ENCODE data around the gene HS3ST4. TPM values are rescaled to one million over a fixed set of nuclear protein-coding genes. Genes with fewer than 3 reads are reported as not detected.
"Not testable (repeated sequence)": the region's sequence is repeated elsewhere in the genome, so short reads cannot be mapped to it uniquely, and the experiment has no call there.

HS3ST4 gene
- polyA plus RNA-seq, 3 donors from 2014 or later, result not detected

- H3K27ac Mint-ChIP-seq, result no peak overlapping the region
- peaks cover 0 to 6% (median 0%) of the 10 kb centered on the region in 6 donors for H3K9me3 Mint-ChIP-seq
- no peaks in the 10 kb centered on the region for H3K4me1 Mint-ChIP-seq
- H3K36me3 Mint-ChIP-seq, result no peaks in the 10 kb centered on the region
- peaks cover 0 to 5% (median 2%) of the 10 kb centered on the region in 3 donors for H3K27me3 Mint-ChIP-seq (ENCODE audit: low read depth in 3 of 3)
- DNase-seq, result no peak
- no peak overlapping the region for H3K4me3 Mint-ChIP-seq
Measured at GRCh38 chr16:25750488-25751216, 58.9 kb downstream of the HS3ST4 start.

DNA sequence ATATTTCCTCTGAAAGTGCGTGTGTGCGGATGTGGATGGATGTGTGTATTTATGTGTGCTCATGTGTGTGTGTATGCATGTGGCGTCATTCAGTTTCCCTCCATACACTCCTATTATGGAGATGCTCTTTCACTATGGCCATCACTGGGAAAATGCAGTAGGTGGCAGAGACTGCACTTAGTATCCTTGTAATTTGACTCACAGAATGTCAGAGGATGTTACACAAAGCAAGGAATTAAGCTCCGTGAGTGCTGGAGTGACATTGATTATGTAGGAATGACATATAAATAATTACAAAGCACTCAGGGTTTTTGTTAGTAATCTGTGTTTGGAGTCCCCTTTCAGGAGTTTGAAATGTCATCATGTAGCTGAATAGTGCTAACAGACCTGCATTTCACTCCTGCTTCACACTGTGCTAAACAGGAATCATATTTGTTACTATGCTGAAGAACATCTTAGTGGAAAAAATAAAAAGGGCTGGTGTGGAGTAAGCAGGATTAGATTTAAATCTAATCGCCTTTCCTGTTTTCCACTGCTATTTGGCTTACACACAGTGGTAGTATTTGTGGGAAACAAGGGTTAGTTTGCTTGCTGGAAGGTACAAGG lies 59.6 kb downstream of the HS3ST4 start:
- Mint-ChIP-seq H3K27me3 (ENCODE audit: low read depth in 3 of 3) (peaks cover 0 to 5% (median 2%) of the 10 kb centered on the region in 3 donors), H3K4me1 (no peaks in the 10 kb centered on the region), H3K27ac (no peak overlapping the region), H3K9me3 (peaks cover 0 to 2% (median 0%) of the 10 kb centered on the region in 6 donors), H3K4me3 (no peak overlapping the region), H3K36me3 (no peaks in the 10 kb centered on the region)
- no peak for DNase-seq

- no peak overlapping the region for H3K4me3 Mint-ChIP-seq
- peaks cover 2 to 3% (median 2%) of the 10 kb centered on the region in 3 donors for H3K27me3 Mint-ChIP-seq (ENCODE audit: low read depth in 3 of 3)
- no peak for DNase-seq
- no peak overlapping the region for H3K27ac Mint-ChIP-seq
- no peaks in the 10 kb centered on the region for H3K9me3 Mint-ChIP-seq
- H3K36me3 Mint-ChIP-seq, result no peaks in the 10 kb centered on the region
- no peaks in the 10 kb centered on the region for H3K4me1 Mint-ChIP-seq
Measured at GRCh38 chr16:25764466-25764865, 72.7 kb downstream of the HS3ST4 start.

DNA sequence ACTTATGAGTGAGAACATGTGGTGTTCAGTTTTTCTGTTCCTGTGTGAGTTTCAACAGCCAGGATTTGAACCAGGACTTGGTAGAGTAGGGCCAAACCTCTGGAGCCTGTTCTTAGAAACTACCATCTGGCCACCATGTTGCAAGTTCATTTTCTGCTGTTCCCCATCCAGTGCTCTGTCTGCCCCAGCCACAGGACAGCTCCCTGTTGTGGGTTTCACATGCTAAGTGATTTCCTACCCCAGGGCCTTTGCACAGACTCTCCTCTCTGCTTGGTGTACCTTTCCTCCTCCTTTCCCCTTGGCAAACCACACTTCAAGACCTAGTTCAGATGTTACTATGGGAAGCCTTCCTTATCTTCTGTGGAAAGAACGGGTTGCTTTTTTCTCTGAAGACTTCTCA lies 79.5 kb downstream of the HS3ST4 start:
- no peaks in the 10 kb centered on the region for H3K36me3 Mint-ChIP-seq
- no peak overlapping the region for H3K27ac Mint-ChIP-seq
- no peak for DNase-seq
- H3K27me3 Mint-ChIP-seq (ENCODE audit: low read depth in 3 of 3), result peaks cover 0 to 3% (median 3%) of the 10 kb centered on the region in 3 donors
- H3K4me1 Mint-ChIP-seq, result no peaks in the 10 kb centered on the region
- peaks cover 0 to 2% (median 0%) of the 10 kb centered on the region in 6 donors for H3K9me3 Mint-ChIP-seq
- no peak overlapping the region for H3K4me3 Mint-ChIP-seq

GRCh38 chr16:25771812-25772568 lies 80.2 kb downstream of the HS3ST4 start:
- peaks cover 0 to 2% (median 0%) of the 10 kb centered on the region in 6 donors for H3K9me3 Mint-ChIP-seq
- H3K4me3 Mint-ChIP-seq, result no peak overlapping the region
- peaks cover 0 to 3% (median 3%) of the 10 kb centered on the region in 3 donors for H3K27me3 Mint-ChIP-seq (ENCODE audit: low read depth in 3 of 3)
- no peaks in the 10 kb centered on the region for H3K4me1 Mint-ChIP-seq
- H3K36me3 Mint-ChIP-seq, result no peaks in the 10 kb centered on the region
- H3K27ac Mint-ChIP-seq, result no peak overlapping the region
- no peak for DNase-seq

- H3K36me3 Mint-ChIP-seq; H3K4me3 Mint-ChIP-seq; H3K9me3 Mint-ChIP-seq; H3K27me3 Mint-ChIP-seq (ENCODE audit: low read depth in 3 of 3); H3K4me1 Mint-ChIP-seq; H3K27ac Mint-ChIP-seq; DNase-seq: not testable (repeated sequence)
Measured at GRCh38 chr16:25776214-25776613, 84.5 kb downstream of the HS3ST4 start.

DNA sequence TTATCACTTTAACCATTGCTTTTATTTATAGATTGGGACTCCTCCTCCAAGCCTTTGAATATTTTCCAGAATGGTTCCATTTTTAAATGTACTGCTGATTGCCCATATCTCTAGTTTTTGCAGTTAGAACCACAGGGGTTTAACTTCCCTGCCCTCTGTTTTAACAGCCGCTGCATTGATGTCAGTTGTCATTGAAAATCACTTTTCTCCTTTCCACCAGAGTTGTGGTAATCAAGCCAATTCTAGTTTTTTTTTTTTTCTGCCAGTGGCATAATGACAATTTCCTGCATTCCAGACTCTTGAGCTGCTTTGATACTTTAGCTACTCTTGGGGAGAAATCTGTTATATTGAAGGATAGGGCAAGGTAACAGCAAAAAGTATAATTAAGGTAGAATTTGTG lies 91.5 kb downstream of the HS3ST4 start:
- H3K4me1 Mint-ChIP-seq, result no peaks in the 10 kb centered on the region
- H3K4me3 Mint-ChIP-seq, result no peak overlapping the region
- H3K36me3 Mint-ChIP-seq, result no peaks in the 10 kb centered on the region
- H3K9me3 Mint-ChIP-seq, result peaks cover 0 to 3% (median 0%) of the 10 kb centered on the region in 6 donors
- H3K27ac Mint-ChIP-seq, result no peak overlapping the region
- no peaks in the 10 kb centered on the region for H3K27me3 Mint-ChIP-seq (ENCODE audit: low read depth in 3 of 3)
- no peak for DNase-seq

DNA sequence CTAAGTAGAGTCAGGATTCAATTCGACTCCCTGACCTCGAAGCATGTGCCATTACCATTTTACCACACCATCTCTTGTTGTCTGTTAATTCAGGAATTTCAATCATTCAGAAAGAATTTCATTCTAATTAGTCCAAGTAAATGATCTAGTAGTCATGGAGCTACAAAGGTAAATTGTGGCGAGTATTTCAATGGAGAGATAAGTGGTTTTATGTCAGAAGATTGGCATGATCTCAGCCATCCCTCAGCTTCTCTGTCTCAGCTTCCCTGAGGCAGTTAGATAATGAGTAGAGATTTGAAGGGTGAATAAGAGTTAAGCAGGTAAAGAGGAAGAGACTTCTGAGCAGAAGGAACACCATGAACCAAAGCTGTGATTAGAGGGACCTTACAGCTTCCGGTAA lies 93.6 kb downstream of the HS3ST4 start:
- no peak for DNase-seq
- no peaks in the 10 kb centered on the region for H3K4me1 Mint-ChIP-seq
- no peaks in the 10 kb centered on the region for H3K36me3 Mint-ChIP-seq
- peaks cover 0 to 5% (median 0%) of the 10 kb centered on the region in 6 donors for H3K9me3 Mint-ChIP-seq
- no peak overlapping the region for H3K27ac Mint-ChIP-seq
- H3K4me3 Mint-ChIP-seq, result no peak overlapping the region
- peaks cover 0 to 2% (median 0%) of the 10 kb centered on the region in 3 donors for H3K27me3 Mint-ChIP-seq (ENCODE audit: low read depth in 3 of 3)

DNA sequence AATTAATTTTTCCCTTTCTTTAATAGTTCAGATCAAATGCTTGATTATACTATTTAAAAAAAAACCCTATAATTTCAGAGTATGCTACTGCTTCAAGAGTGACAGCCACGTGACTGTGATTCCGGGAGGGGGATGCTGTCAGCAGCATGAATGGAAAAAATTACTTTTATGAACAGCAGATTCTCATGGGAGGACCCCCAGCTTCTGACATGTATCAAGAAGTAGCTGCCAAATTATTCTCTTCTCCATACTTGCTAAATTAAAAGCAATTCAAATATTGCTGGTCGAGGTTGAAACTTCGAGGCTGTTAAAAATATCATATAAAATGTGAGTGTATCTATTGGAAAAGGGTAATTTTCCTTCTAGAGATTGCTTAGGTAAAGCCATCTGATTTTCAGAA lies 95.0 kb downstream of the HS3ST4 start:
- Mint-ChIP-seq H3K4me1 (no peaks in the 10 kb centered on the region), H3K9me3 (peaks cover 0 to 5% (median 0%) of the 10 kb centered on the region in 6 donors), H3K36me3 (no peaks in the 10 kb centered on the region), H3K4me3 (no peak overlapping the region), H3K27ac (no peak overlapping the region), H3K27me3 (ENCODE audit: low read depth in 3 of 3) (peaks cover 0 to 2% (median 0%) of the 10 kb centered on the region in 3 donors)
- no peak for DNase-seq

DNA sequence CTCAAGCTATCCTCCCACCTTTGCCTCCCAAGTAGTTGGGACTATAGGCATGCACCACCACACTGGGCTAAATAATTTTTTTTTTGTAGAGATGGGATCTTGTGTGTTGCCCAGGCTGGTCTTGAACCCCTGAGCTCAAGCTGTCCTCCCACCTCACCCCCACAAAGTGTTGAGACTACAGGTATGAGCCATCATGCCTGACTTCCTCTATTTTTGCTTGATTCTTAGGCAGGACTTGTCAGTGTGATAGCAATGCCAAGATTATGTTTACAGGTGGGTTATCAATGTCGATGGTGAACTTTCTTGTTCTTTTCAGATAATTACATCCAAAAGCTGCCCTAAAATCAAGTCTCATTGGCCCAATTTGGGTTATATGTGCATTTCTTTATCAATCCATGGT lies 96.9 kb downstream of the HS3ST4 start:
- Mint-ChIP-seq H3K9me3 (peaks cover 0 to 5% (median 0%) of the 10 kb centered on the region in 6 donors), H3K27ac (no peak overlapping the region), H3K36me3 (no peaks in the 10 kb centered on the region), H3K4me1 (no peaks in the 10 kb centered on the region), H3K4me3 (no peak overlapping the region), H3K27me3 (ENCODE audit: low read depth in 3 of 3) (peaks cover 0 to 5% (median 2%) of the 10 kb centered on the region in 3 donors)
- DNase-seq, result no peak

DNA sequence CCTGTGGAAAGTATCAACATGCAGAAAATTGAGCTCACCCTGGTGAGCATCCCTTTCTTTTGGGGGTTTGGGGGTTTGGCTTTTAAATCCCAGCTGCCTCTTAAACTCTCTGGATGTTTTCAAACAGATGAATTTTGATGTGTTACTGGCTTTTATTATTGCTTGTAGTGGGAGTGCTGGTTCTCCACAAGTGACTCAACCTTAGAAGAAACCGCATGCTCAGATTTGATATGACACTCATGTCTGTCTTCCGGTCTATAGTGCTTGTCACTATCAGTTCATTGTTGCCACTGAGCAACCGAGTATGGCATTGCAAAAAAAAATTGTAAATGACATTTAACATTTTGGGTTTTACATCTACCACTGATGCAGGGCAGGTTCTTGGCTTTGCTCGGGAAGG lies 104.5 kb downstream of the HS3ST4 start:
- Mint-ChIP-seq H3K27ac (no peak overlapping the region), H3K9me3 (peaks cover 0 to 5% (median 0%) of the 10 kb centered on the region in 6 donors), H3K27me3 (ENCODE audit: low read depth in 3 of 3) (peaks cover 2 to 12% (median 8%) of the 10 kb centered on the region in 3 donors), H3K4me1 (no peaks in the 10 kb centered on the region), H3K4me3 (no peak overlapping the region), H3K36me3 (no peaks in the 10 kb centered on the region)
- no peak for DNase-seq

- no peak overlapping the region for H3K27ac Mint-ChIP-seq
- DNase-seq, result no peak
- H3K4me3 Mint-ChIP-seq, result no peak overlapping the region
- H3K27me3 Mint-ChIP-seq (ENCODE audit: low read depth in 3 of 3), result peaks cover 2 to 12% (median 2%) of the 10 kb centered on the region in 3 donors
- H3K36me3 Mint-ChIP-seq, result no peaks in the 10 kb centered on the region
- no peaks in the 10 kb centered on the region for H3K4me1 Mint-ChIP-seq
- peaks cover 0 to 5% (median 0%) of the 10 kb centered on the region in 6 donors for H3K9me3 Mint-ChIP-seq
Measured at GRCh38 chr16:25798065-25798464, 106.3 kb downstream of the HS3ST4 start.

DNA sequence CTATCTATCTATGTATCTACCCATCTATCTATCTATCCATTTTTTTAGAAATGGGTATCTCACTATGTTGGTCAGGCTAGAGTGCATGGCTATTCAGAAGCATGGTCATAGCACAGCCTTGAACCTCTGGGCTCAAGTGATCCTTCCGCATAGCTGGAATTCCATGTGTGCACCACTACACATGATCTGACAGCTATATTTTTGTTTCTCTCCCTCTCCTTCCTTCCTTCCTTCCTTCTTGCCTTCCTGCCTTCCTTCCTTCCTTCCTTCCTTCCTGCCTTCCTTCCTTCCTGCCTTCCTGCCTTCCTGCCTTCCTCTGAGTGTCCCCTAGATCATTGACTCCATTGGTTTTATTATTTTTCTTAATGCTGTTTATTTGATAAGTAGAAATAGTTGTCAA lies 108.1 kb downstream of the HS3ST4 start:
- Mint-ChIP-seq H3K27ac (peak overlapping the region in 1 of 6 donors; percentile 2), H3K9me3 (peaks cover 0 to 5% (median 1%) of the 10 kb centered on the region in 6 donors), H3K4me1 (no peaks in the 10 kb centered on the region), H3K27me3 (ENCODE audit: low read depth in 3 of 3) (peaks cover 0 to 12% (median 5%) of the 10 kb centered on the region in 3 donors), H3K36me3 (no peaks in the 10 kb centered on the region), H3K4me3 (no peak overlapping the region)
- DNase-seq, result no peak

DNA sequence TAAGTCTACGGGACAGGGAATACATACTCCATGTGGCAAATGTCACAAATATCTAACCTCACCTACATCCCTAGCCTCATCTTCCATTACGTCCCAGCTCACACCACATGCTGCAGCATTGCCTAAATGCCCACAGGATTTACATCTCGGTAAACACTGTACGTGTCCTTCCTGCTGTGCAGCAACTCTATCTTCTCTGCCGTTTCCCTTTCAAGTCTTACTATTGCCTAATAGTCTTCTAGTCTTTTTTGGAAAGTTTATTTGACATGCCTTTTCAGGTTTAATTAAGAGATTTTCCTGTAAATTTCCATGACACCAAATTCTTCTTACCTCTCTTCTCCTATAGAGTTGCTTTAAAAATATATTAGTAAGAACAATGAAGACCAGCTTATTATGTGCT lies 120.5 kb downstream of the HS3ST4 start:
- peaks cover 4 to 16% (median 9%) of the 10 kb centered on the region in 3 donors for H3K27me3 Mint-ChIP-seq (ENCODE audit: low read depth in 3 of 3)

More for the DNA sequence above, 120.5 kb downstream of the HS3ST4 start:
- peaks cover 0 to 7% (median 0%) of the 10 kb centered on the region in 6 donors for H3K9me3 Mint-ChIP-seq
- no peaks in the 10 kb centered on the region for H3K4me1 Mint-ChIP-seq
- no peaks in the 10 kb centered on the region for H3K36me3 Mint-ChIP-seq
- H3K4me3 Mint-ChIP-seq, result no peak overlapping the region
- no peak overlapping the region for H3K27ac Mint-ChIP-seq
- DNase-seq, result no peak
